SK-N-SH (cell line): ENCODE data around the gene RAI1. TPM values are rescaled to one million over a fixed set of nuclear protein-coding genes. Genes with fewer than 3 reads are reported as not detected.

Experiments
- CTCF ChIA-PET: fragments of 300-600, 350-600 bp; formaldehyde crosslinking; extraction: SDS; loops from one replicate; lab custom pipeline; 2021; lab: Yijun Ruan, JAX
- POLR2A ChIA-PET: fragments of 350-600 bp; sonication (Branson Sonifier 250); formaldehyde crosslinking; extraction: SDS; loops from one replicate; lab custom pipeline; 2020; ENCODE audit warnings: antibody characterized with exemption, inconsistent platforms; lab: Yijun Ruan, JAX
- DNase-seq: peaks from one replicate; pipeline ENCODE4 v3.0.0; 2012
- H2AFZ ChIP-seq: fragments of 200-600 bp; sonication (generic); 2 replicates; pipeline ENCODE4 v1.8.1; 2016; ENCODE audit warnings: antibody characterized with exemption, mild to moderate bottlenecking, low read depth
- H3F3A ChIP-seq: fragments of 200-600 bp; sonication (generic); replicated peaks from 2 replicates; pipeline ENCODE3; 2016; ENCODE audit warnings: antibody characterized with exemption, mild to moderate bottlenecking; ENCODE audit not compliant: insufficient read depth
- H3K27ac ChIP-seq, 2 experiments: fragments of 200-500 bp in 1 of 2; fragments of 200-600 bp in 1 of 2; sonication (Bioruptor generic) in 1 of 2; sonication (generic), shearing (Covaris generic) in 1 of 2; 2 replicates each; pipeline versions ENCODE4 v1.5.1 to v1.6.1; 2014 to 2016; ENCODE audit warnings: low read depth in 2 of 2, inconsistent platforms in 1 of 2, low read length in 1 of 2, mild to moderate bottlenecking in 1 of 2, mixed read lengths in 1 of 2
- H3K27me3 ChIP-seq: fragments of 200-600 bp; sonication (generic), shearing (Covaris generic); 2 replicates; pipeline ENCODE4 v1.6.1; 2016; ENCODE audit warnings: mixed run types; ENCODE audit not compliant: insufficient read depth
- H3K36me3 ChIP-seq, 2 experiments: fragments of 200-500 bp in 1 of 2; fragments of 200-600 bp in 1 of 2; sonication (Bioruptor generic) in 1 of 2; sonication (generic) in 1 of 2; replicated peaks in 1 of 2; 2 replicates each; pipeline versions ENCODE3 to v1.5.1; 2014 to 2016; ENCODE audit warnings: low read length in 1 of 2, mild to moderate bottlenecking in 1 of 2; ENCODE audit not compliant: insufficient read depth in 2 of 2, control insufficient read depth in 1 of 2
- H3K4me1 ChIP-seq, 2 experiments: fragments of 200-500 bp in 1 of 2; fragments of 200-600 bp in 1 of 2; sonication (Bioruptor generic) in 1 of 2; sonication (generic), shearing (Covaris generic) in 1 of 2; 2 replicates each; pipeline versions ENCODE4 v1.5.1 to v1.6.1; 2014 to 2016; ENCODE audit warnings: low read depth in 1 of 2, low read length in 1 of 2, mixed run types in 1 of 2; ENCODE audit not compliant: insufficient read depth in 2 of 2, control insufficient read depth in 1 of 2
- H3K4me2 ChIP-seq: fragments of 200-600 bp; sonication (generic), shearing (Covaris generic); 2 replicates; pipeline ENCODE4 v1.6.1; 2017; ENCODE audit warnings: mixed run types
- H3K4me3 ChIP-seq, 2 experiments: fragments of 200-500 bp in 1 of 2; fragments of 200-600 bp in 1 of 2; sonication (Bioruptor generic) in 1 of 2; sonication (generic), shearing (Covaris generic) in 1 of 2; 2 replicates each; pipeline versions ENCODE4 v1.5.1 to v1.8.1; 2014 to 2016; ENCODE audit warnings: low read depth in 2 of 2, inconsistent platforms in 1 of 2, low read length in 1 of 2, mild to moderate bottlenecking in 1 of 2, mixed read lengths in 1 of 2, moderate library complexity in 1 of 2
- H3K79me2 ChIP-seq: fragments of 200-600 bp; sonication (generic); 2 replicates; pipeline ENCODE4 v1.8.1; 2017; ENCODE audit warnings: mild to moderate bottlenecking; ENCODE audit not compliant: insufficient read depth
- H3K9ac ChIP-seq: fragments of 200-600 bp; sonication (generic); 2 replicates; pipeline ENCODE4 v1.6.1; 2017; ENCODE audit warnings: mixed run types
- H3K9me2 ChIP-seq: fragments of 200-600 bp; sonication (generic); 2 replicates; pipeline ENCODE4 v1.6.1; 2017; ENCODE audit warnings: mixed run types
- H3K9me3 ChIP-seq: fragments of 200-600 bp; sonication (generic); 2 replicates; pipeline ENCODE4 v1.6.1; 2017; ENCODE audit warnings: mixed run types, mild to moderate bottlenecking, moderate library complexity
- H4K20me1 ChIP-seq: fragments of 200-600 bp; sonication (generic); 2 replicates; pipeline ENCODE4 v1.6.1; 2017; ENCODE audit warnings: mild to moderate bottlenecking, mixed run types; ENCODE audit not compliant: insufficient read depth
- CTCF ChIP-seq: fragments of 200-600 bp; sonication (generic); IDR thresholded peaks from 2 replicates; pipeline ENCODE4 v1.6.1; 2017; ENCODE audit warnings: antibody characterized with exemption, mild to moderate bottlenecking, moderate library complexity
- EZH2phosphoT487 ChIP-seq: fragments of 200-600 bp; sonication (generic); IDR thresholded peaks from 2 replicates; pipeline ENCODE4 v1.6.1; 2017; ENCODE audit warnings: low read depth, mixed run types, mild to moderate bottlenecking, antibody characterized with exemption, moderate library complexity, borderline replicate concordance
- FOSL2 ChIP-seq: IDR thresholded peaks from 2 replicates; pipeline ENCODE4 v1.4.0; 2012; ENCODE audit warnings: low read depth, mild to moderate bottlenecking, moderate library complexity, borderline replicate concordance
- FOXM1 ChIP-seq: IDR thresholded peaks from 2 replicates; pipeline ENCODE4 v1.4.0; 2012; ENCODE audit warnings: low read depth, mild to moderate bottlenecking
- GATA2 ChIP-seq: sonication (generic); formaldehyde crosslinking; IDR thresholded peaks from 2 replicates; pipeline ENCODE4 v1.5.0; 2020; ENCODE audit warnings: mild to moderate bottlenecking, missing genetic modification reagents
- JUND ChIP-seq: IDR thresholded peaks from 2 replicates; pipeline ENCODE4 v1.4.0; 2012
- MAX ChIP-seq: IDR thresholded peaks from 2 replicates; pipeline ENCODE4 v1.4.0; 2012; ENCODE audit warnings: low read depth
- MEF2A ChIP-seq: IDR thresholded peaks from 2 replicates; pipeline ENCODE4 v1.4.0; 2012; ENCODE audit warnings: low read depth, borderline replicate concordance
- MXI1 ChIP-seq: IDR thresholded peaks from 2 replicates; pipeline ENCODE4 v1.6.1; 2012; ENCODE audit warnings: mild to moderate bottlenecking, low read depth, low read length, improper control_type of control experiment
- NFIC ChIP-seq: IDR thresholded peaks from 2 replicates; pipeline ENCODE4 v1.4.0; 2012; ENCODE audit warnings: borderline replicate concordance
- POLR2AphosphoS5 ChIP-seq: IDR thresholded peaks from 2 replicates; pipeline ENCODE4 v1.6.1; 2012; ENCODE audit warnings: low read depth, low read length
- RCOR1 ChIP-seq: fragments of 150-350 bp; IDR thresholded peaks from 2 replicates; pipeline ENCODE4 v1.6.1; 2017; ENCODE audit warnings: antibody characterized with exemption, low read length
- REST ChIP-seq: IDR thresholded peaks from 2 replicates; pipeline ENCODE4 v1.6.1; 2012; ENCODE audit warnings: mild to moderate bottlenecking, low read depth, low read length, moderate library complexity
- RXRA ChIP-seq: IDR thresholded peaks from 2 replicates; pipeline ENCODE4 v1.4.0; 2012; ENCODE audit warnings: low read depth, mild to moderate bottlenecking, borderline replicate concordance
- SIN3A ChIP-seq: IDR thresholded peaks from 2 replicates; pipeline ENCODE4 v1.6.1; 2012; ENCODE audit warnings: low read depth, mild to moderate bottlenecking, low read length, moderate library complexity, borderline replicate concordance
- USF1 ChIP-seq: IDR thresholded peaks from 2 replicates; pipeline ENCODE4 v1.4.0; 2012; ENCODE audit warnings: low read depth, borderline replicate concordance
- USF2 ChIP-seq: fragments of 150-350 bp; IDR thresholded peaks from 2 replicates; pipeline ENCODE4 v1.6.1; 2017; ENCODE audit warnings: antibody characterized with exemption, low read length, low read depth, borderline replicate concordance
- WGBS: methylation state at CpG from one replicate; pipeline ENCODE4 v1.1.6; 2017; ENCODE audit warnings: low lambda C conversion rate; 5-methylcytosine and 5-hydroxymethylcytosine counted together
- polyA plus RNA-seq, 3 experiments: library from polyadenylated mRNA; depleted of rRNA; stranded (reverse); fragments of >200 nt; gene quantifications; 2 replicates each; pipeline ENCODE4 v1.2.3, GENCODE V29; 2012

The RAI1 gene
- polyA plus RNA-seq, 1 of the 3 experiments (the other 2 are of a cell fraction) = 4.7 TPM

GRCh38 chr17:17836818-17837379 lies 155.6 kb downstream of the RAI1 start, which contains the start of gene SREBF1:
Gene SREBF1 (minus strand): TSS chr17:17836986. CDS start chr17:17836817, 169 bp downstream.
- H3K36me3 ChIP-seq = no peaks in the 10 kb centered on the region
- peaks cover 22 to 64% of the 10 kb centered on the region in 2 experiments; a peak in 3 of 4 replicates for H3K4me1 ChIP-seq
- H3K9me3 ChIP-seq = no peaks in the 10 kb centered on the region
- ChIA-PET POLR2A (interaction anchor here (0.6 to 4.0 kb wide), 26 partner anchors 10 to 171 kb away, joined by 3 to 44 read pairs (median 6); no protein-coding TSS in a partner anchor), CTCF (interaction anchor here (0.6 to 5.2 kb wide), 12 partner anchors 8 to 156 kb away, joined by 3 to 32 read pairs (median 5); partner anchors contain the start of gene RAI1)
- H3K9me2 ChIP-seq = no peaks in the 10 kb centered on the region
- peaks cover 6% of the 10 kb centered on the region; the same call in 1 of the 2 replicates for H3K79me2 ChIP-seq
- TF ChIP-seq GATA2 (CRISPR knock-in tag) (no peak), MAX (peak; percentile 16), REST (no peak), MEF2A (no peak), POLR2AphosphoS5 (no peak; the same call in 1 of the 2 replicates), JUND (no peak), RXRA (no peak), USF1 (no peak), NFIC (no peak), CTCF (no peak), MXI1 (no peak), FOSL2 (no peak), USF2 (no peak), FOXM1 (no peak), EZH2phosphoT487 (no peak), SIN3A (no peak), RCOR1 (0 out of 2 replicates have a peak, but pooled peaks have one; percentile 44)
- H3K27me3 ChIP-seq = no peaks in the 10 kb centered on the region
- no peaks in the 10 kb centered on the region for H4K20me1 ChIP-seq
- peak within 1 kb of the TSS; percentile 88 for H3K9ac ChIP-seq
- peak within 1 kb of the TSS; percentile 75 to 79 for H3K4me3 ChIP-seq
- peaks cover 17% of the 10 kb centered on the region for H3F3A ChIP-seq
- WGBS = 21% methylated on average over 14 of the region's 52 CpGs
- H2AFZ ChIP-seq = peak within 1 kb of the TSS; percentile 61; the same call in 1 of the 2 replicates
- peak; percentile 87 for DNase-seq
- H3K27ac ChIP-seq = peak within 1 kb of the TSS; percentile 69 to 95
- peak within 1 kb of the TSS; percentile 94 for H3K4me2 ChIP-seq
